Activated CD8-positive, alpha-beta memory T cell treated with anti-CD3 and anti-CD28 coated beads, Interleukin-2, amount 10 ng/mL, durations not matched to agents 7 days and 5 days (primary cell): ENCODE measurements around the gene ARL4C. TPM values are rescaled to one million over a fixed set of nuclear protein-coding genes. Genes with fewer than 3 reads are reported as not detected.
"Not testable (repeated sequence)": the region's sequence is repeated elsewhere in the genome, so short reads cannot be mapped to it uniquely, and the experiment has no call there.

Experiments
- ATAC-seq: fragments of 150-1000 bp; cut with Tn5 transposase; one replicate; pipeline ENCODE4 v1.10.0; 2021; ENCODE audit warnings: moderate library complexity
- CTCF ChIA-PET: fragments of 350-600 bp; sonication (Branson Sonifier 250); formaldehyde crosslinking; loops from one replicate; lab custom pipeline; 2021; ENCODE audit warnings: antibody characterized with exemption; lab: Charles Lee
- DNase-seq: peaks from one replicate; pipeline ENCODE4 v3.0.0-alpha.2; 2020
- H3K27ac Mint-ChIP-seq: one replicate; pipeline ENCODE4 v1.8.0; 2021; ENCODE audit warnings: mild to moderate bottlenecking, mixed read lengths
- H3K27me3 Mint-ChIP-seq: one replicate; pipeline ENCODE4 v1.8.0; 2021; ENCODE audit warnings: mixed read lengths
- H3K36me3 Mint-ChIP-seq: one replicate; pipeline ENCODE4 v1.8.0; 2021; ENCODE audit warnings: mild to moderate bottlenecking, mixed read lengths
- H3K4me1 Mint-ChIP-seq: one replicate; pipeline ENCODE4 v1.8.0; 2021; ENCODE audit warnings: mixed read lengths
- H3K4me3 Mint-ChIP-seq: one replicate; pipeline ENCODE4 v1.8.0; 2021; ENCODE audit warnings: mild to moderate bottlenecking, moderate library complexity, mixed read lengths
- H3K9me3 Mint-ChIP-seq: one replicate; pipeline ENCODE4 v1.8.0; 2022; ENCODE audit warnings: low read depth, mixed read lengths
- total RNA-seq, 2 experiments: library from RNA; stranded (reverse); gene quantifications; one replicate each; pipeline ENCODE4 v1.2.3, GENCODE V29; 2021

The ARL4C gene
- total RNA-seq, 2 experiments from 2014 or later = 252 to 306 TPM

GRCh38 chr2:234462218-234462992 lies 34.5 kb downstream of the ARL4C start:
- DNase-seq = no peak
- peaks cover 16% of the 10 kb centered on the region for H3K36me3 Mint-ChIP-seq
- H3K4me3 Mint-ChIP-seq = no peak overlapping the region
- peaks cover 8% of the 10 kb centered on the region for H3K9me3 Mint-ChIP-seq
- peak overlapping the region; percentile 62 for H3K27ac Mint-ChIP-seq
- H3K4me1 Mint-ChIP-seq = peaks cover 63% of the 10 kb centered on the region
- H3K27me3 Mint-ChIP-seq = no peaks in the 10 kb centered on the region
- ATAC-seq = no peak
- CTCF ChIA-PET = interaction anchor here (0.9 to 6.8 kb wide), 4 partner anchors 15 to 89 kb away, joined by 3 to 23 read pairs (median 12); no protein-coding TSS in a partner anchor

GRCh38 chr2:234459401-234460009 lies 37.4 kb downstream of the ARL4C start:
- DNase-seq (peak; percentile 71), ATAC-seq (peak; percentile 52)
- peaks cover 26% of the 10 kb centered on the region for H3K36me3 Mint-ChIP-seq
- CTCF ChIA-PET = interaction anchor here (0.9 to 4.0 kb wide), 9 partner anchors 8 to 170 kb away, joined by 3 to 22 read pairs (median 5); no protein-coding TSS in a partner anchor
- peak overlapping the region; percentile 43 for H3K4me3 Mint-ChIP-seq
- peaks cover 8% of the 10 kb centered on the region for H3K9me3 Mint-ChIP-seq
- peak overlapping the region; percentile 97 for H3K27ac Mint-ChIP-seq
- no peaks in the 10 kb centered on the region for H3K27me3 Mint-ChIP-seq
- peaks cover 76% of the 10 kb centered on the region for H3K4me1 Mint-ChIP-seq

GRCh38 chr2:234458466-234458865 lies 38.4 kb downstream of the ARL4C start:
- H3K27ac Mint-ChIP-seq = peak overlapping the region; percentile 97
- peaks cover 8% of the 10 kb centered on the region for H3K9me3 Mint-ChIP-seq
- H3K27me3 Mint-ChIP-seq = no peaks in the 10 kb centered on the region
- no peak overlapping the region for H3K4me3 Mint-ChIP-seq
- CTCF ChIA-PET = interaction anchor here (1.1 to 4.0 kb wide), 8 partner anchors 8 to 170 kb away, joined by 3 to 22 read pairs (median 8); no protein-coding TSS in a partner anchor
- ATAC-seq (no peak), DNase-seq (no peak)
- H3K36me3 Mint-ChIP-seq = peaks cover 35% of the 10 kb centered on the region
- H3K4me1 Mint-ChIP-seq = peaks cover 75% of the 10 kb centered on the region

DNA sequence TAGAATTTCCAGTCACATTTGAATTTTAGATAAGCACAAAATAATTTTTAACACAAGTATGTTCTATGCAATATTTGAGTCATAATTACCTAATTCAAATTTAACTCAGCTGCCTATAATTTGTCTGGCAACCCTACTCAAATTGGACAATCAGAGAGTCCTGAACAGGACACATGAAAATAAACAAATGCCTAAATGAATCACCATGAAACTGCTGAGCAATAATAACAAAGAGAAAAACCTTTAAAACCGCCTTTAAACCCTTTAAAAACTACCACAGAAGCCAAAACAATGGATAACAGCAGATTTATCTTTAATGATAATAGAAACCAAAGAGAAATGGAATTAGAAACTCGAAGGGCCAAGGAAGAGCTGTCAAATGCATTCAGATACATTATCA lies 39.5 kb downstream of the ARL4C start:
- no peak for DNase-seq
- no peak overlapping the region for H3K4me3 Mint-ChIP-seq

GRCh38 chr2:234455246-234455645 lies 41.6 kb downstream of the ARL4C start:
- H3K9me3 Mint-ChIP-seq, ATAC-seq, DNase-seq, H3K27me3 Mint-ChIP-seq: not testable (repeated sequence)
- peak overlapping the region; percentile 10 for H3K4me3 Mint-ChIP-seq
- peak overlapping the region; percentile 86 for H3K27ac Mint-ChIP-seq
- peaks cover 55% of the 10 kb centered on the region for H3K36me3 Mint-ChIP-seq
- peaks cover 80% of the 10 kb centered on the region for H3K4me1 Mint-ChIP-seq
- CTCF ChIA-PET = interaction anchor here (0.6 to 3.4 kb wide), 7 partner anchors 11 to 152 kb away, joined by 3 to 12 read pairs (median 3); no protein-coding TSS in a partner anchor

More for the DNA sequence above, 39.5 kb downstream of the ARL4C start:
- peaks cover 8% of the 10 kb centered on the region for H3K9me3 Mint-ChIP-seq
- ATAC-seq = no peak
- H3K27ac Mint-ChIP-seq = no peak overlapping the region
- peaks cover 76% of the 10 kb centered on the region for H3K4me1 Mint-ChIP-seq
- CTCF ChIA-PET = interaction anchor here (1.2 to 2.1 kb wide), 3 partner anchors 11 to 168 kb away, joined by 3 to 10 read pairs (median 5); no protein-coding TSS in a partner anchor
- peaks cover 43% of the 10 kb centered on the region for H3K36me3 Mint-ChIP-seq
- H3K27me3 Mint-ChIP-seq = no peaks in the 10 kb centered on the region

DNA sequence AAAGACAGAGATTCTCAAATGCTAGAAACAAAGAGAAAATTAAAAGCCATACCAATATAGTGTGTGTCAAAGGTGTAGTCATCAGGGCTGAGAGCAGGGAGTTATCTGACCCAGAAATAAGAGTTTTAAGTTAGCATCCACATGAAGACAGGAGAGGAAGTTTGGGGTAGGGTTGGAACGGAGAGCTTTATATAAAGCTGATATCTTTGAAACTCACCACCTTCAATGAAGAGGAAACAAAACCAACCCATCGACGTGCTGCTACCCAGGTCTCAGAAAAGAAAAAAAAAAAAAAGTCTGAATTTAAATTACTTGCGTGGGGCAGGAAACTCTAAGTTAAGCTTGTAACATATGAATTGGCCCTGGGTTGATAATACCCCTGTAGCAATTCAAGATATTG lies 42.4 kb downstream of the ARL4C start:
- no peak for DNase-seq
- Mint-ChIP-seq H3K27ac (peak overlapping the region; percentile 86), H3K4me1 (peaks cover 79% of the 10 kb centered on the region), H3K27me3 (no peaks in the 10 kb centered on the region), H3K36me3 (peaks cover 60% of the 10 kb centered on the region), H3K4me3 (peak overlapping the region; percentile 78), H3K9me3 (peaks cover 8% of the 10 kb centered on the region)
- CTCF ChIA-PET = interaction anchor here (0.6 to 3.4 kb wide), 12 partner anchors 11 to 159 kb away, joined by 3 to 12 read pairs (median 4); partner anchors contain the start of gene ARL4C
- peak; percentile 67 for ATAC-seq

DNA sequence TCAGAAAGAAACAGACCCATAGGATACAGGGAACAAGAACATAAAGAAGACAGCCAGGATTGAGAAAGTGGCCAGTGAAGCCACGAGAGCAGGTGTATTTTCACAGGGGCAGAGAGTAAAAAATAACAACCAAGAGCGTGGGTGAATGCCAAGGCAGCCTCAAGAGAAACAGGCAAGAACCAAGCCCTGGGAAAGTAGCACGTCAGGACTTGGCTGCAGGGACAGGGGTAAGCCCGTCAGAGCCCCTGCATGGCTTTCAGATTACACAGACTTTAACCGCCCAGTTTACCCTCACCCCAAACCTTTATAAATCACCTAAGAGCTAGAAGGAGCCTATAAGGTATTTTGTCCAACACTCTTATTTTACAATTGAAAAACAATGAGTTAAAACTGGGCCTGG lies 43.7 kb downstream of the ARL4C start:
- ATAC-seq (no peak), DNase-seq (no peak)
- Mint-ChIP-seq H3K4me3 (peak overlapping the region; percentile 78), H3K27me3 (no peaks in the 10 kb centered on the region), H3K27ac (peak overlapping the region; percentile 86), H3K36me3 (peaks cover 60% of the 10 kb centered on the region), H3K9me3 (peaks cover 6% of the 10 kb centered on the region), H3K4me1 (peaks cover 74% of the 10 kb centered on the region)
- CTCF ChIA-PET = interaction anchor here (1.1 to 3.4 kb wide), 4 partner anchors 27 to 85 kb away, joined by 5 to 12 read pairs (median 6); partner anchors contain the start of gene ARL4C

GRCh38 chr2:234451852-234452625 lies 44.8 kb downstream of the ARL4C start:
- CTCF ChIA-PET = interaction anchor here (0.7 to 3.4 kb wide), 7 partner anchors 13 to 84 kb away, joined by 3 to 7 read pairs (median 5); no protein-coding TSS in a partner anchor
- H3K36me3 Mint-ChIP-seq = peaks cover 58% of the 10 kb centered on the region
- ATAC-seq (no peak), DNase-seq (no peak)
- peak overlapping the region; percentile 86 for H3K27ac Mint-ChIP-seq
- H3K27me3 Mint-ChIP-seq = no peaks in the 10 kb centered on the region
- H3K4me1 Mint-ChIP-seq = peaks cover 79% of the 10 kb centered on the region
- peak overlapping the region; percentile 78 for H3K4me3 Mint-ChIP-seq
- no peaks in the 10 kb centered on the region for H3K9me3 Mint-ChIP-seq

GRCh38 chr2:234451242-234451641 lies 45.6 kb downstream of the ARL4C start:
- CTCF ChIA-PET = interaction anchor here (0.7 to 2.0 kb wide), 4 partner anchors 13 to 47 kb away, joined by 3 to 6 read pairs (median 4); no protein-coding TSS in a partner anchor
- Mint-ChIP-seq H3K36me3 (peaks cover 60% of the 10 kb centered on the region), H3K4me3 (no peak overlapping the region)

DNA sequence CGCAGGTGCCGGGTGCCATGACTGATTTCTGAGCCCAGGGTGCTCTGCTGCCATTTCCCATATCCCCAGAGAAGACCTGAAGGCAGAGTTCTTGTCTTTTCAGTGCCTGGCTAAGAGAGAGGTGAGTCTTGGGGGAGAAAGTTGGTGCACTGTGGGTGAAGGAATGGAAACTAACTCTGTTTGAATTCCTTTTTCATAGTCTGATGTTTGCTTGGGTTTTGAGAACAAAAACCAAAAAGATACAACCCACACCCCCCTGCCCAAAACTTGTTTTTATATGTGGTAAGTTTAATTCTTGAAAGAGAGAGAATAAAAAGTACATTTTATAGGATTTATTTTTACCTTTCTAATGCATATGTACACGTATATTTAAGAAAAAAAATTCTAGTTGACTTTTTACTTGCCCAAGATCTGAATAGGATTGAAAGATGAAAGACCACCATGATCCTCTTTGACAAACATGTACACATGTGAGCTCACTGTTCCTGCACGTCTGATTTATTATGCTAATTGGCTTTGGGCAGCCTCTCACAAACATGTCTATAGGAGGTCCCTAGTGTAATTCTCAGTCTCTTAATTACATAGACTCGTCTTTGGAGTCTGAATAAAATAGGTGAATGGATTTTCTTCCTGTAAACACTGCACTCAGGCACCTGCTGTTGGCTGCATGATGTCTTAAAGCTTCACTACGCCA lies 46.3 kb downstream of the ARL4C start:
- CTCF ChIA-PET = interaction anchor here (0.9 to 2.0 kb wide), 3 partner anchors 8 to 33 kb away, joined by 3 to 6 read pairs (median 5); no protein-coding TSS in a partner anchor
- Mint-ChIP-seq H3K4me1 (peaks cover 85% of the 10 kb centered on the region), H3K9me3 (no peaks in the 10 kb centered on the region), H3K27ac (no peak overlapping the region), H3K4me3 (no peak overlapping the region), H3K27me3 (no peaks in the 10 kb centered on the region), H3K36me3 (peaks cover 60% of the 10 kb centered on the region)
- ATAC-seq (no peak), DNase-seq (no peak)

More at GRCh38 chr2:234451242-234451641, 45.6 kb downstream of the ARL4C start:
- Mint-ChIP-seq H3K4me1 (peaks cover 83% of the 10 kb centered on the region), H3K27ac (peak overlapping the region; percentile 31), H3K9me3 (no peaks in the 10 kb centered on the region), H3K27me3 (no peaks in the 10 kb centered on the region)
- ATAC-seq (no peak), DNase-seq (no peak)

- ATAC-seq (no peak), DNase-seq (no peak)
- Mint-ChIP-seq H3K4me3 (no peak overlapping the region), H3K36me3 (peaks cover 55% of the 10 kb centered on the region), H3K27me3 (no peaks in the 10 kb centered on the region), H3K27ac (peak overlapping the region; percentile 29), H3K4me1 (peaks cover 87% of the 10 kb centered on the region), H3K9me3 (no peaks in the 10 kb centered on the region)
- CTCF ChIA-PET = interaction anchor here (0.9 to 5.3 kb wide), 8 partner anchors 11 to 158 kb away, joined by 3 to 40 read pairs (median 4); no protein-coding TSS in a partner anchor
Observed at GRCh38 chr2:234448506-234449184, 48.2 kb downstream of the ARL4C start.
